Fibroblast of upper back skin (primary cell): ENCODE measurements around the gene PAFAH1B1.
"Not testable (repeated sequence)": the region's sequence is repeated elsewhere in the genome, so short reads cannot be mapped to it uniquely, and the experiment has no call there.

ENCODE experiments used
- DNase-seq: peaks from one replicate; pipeline ENCODE4 v3.0.0-alpha.2; 2013

The PAFAH1B1 gene

GRCh38 chr17:2690165-2691068 is 97.0 kb downstream of the PAFAH1B1 start:
- DNase-seq, result no peak

- no peak for DNase-seq
Measured at GRCh38 chr17:2691069-2691871, 97.8 kb downstream of the PAFAH1B1 start.

- DNase-seq, result no peak
Measured at GRCh38 chr17:2691965-2692780, 98.7 kb downstream of the PAFAH1B1 start.

GRCh38 chr17:2692781-2693135 is 99.3 kb downstream of the PAFAH1B1 start:
- DNase-seq, result no peak

- no peak for DNase-seq
Measured at GRCh38 chr17:2693561-2694380, 100.3 kb downstream of the PAFAH1B1 start.

- DNase-seq, result no peak
Measured at GRCh38 chr17:2694381-2695242, 101.2 kb downstream of the PAFAH1B1 start.

GRCh38 chr17:2695243-2695960 is 101.9 kb downstream of the PAFAH1B1 start:
- no peak for DNase-seq

GRCh38 chr17:2695961-2696760 is 102.7 kb downstream of the PAFAH1B1 start:
- no peak for DNase-seq

- DNase-seq, result no peak
Measured at GRCh38 chr17:2697611-2698162, 104.2 kb downstream of the PAFAH1B1 start.

GRCh38 chr17:2699216-2699805 is 105.9 kb downstream of the PAFAH1B1 start:
- not testable (repeated sequence) for DNase-seq

GRCh38 chr17:2700030-2700490 is 106.6 kb downstream of the PAFAH1B1 start:
- DNase-seq, result no peak

GRCh38 chr17:2700491-2701141 is 107.2 kb downstream of the PAFAH1B1 start:
- no peak for DNase-seq

GRCh38 chr17:2701161-2701995 is 107.9 kb downstream of the PAFAH1B1 start:
- DNase-seq, result no peak

- no peak for DNase-seq
Measured at GRCh38 chr17:2701996-2702741, 108.7 kb downstream of the PAFAH1B1 start.

- no peak for DNase-seq
Measured at GRCh38 chr17:2703181-2703580, 109.7 kb downstream of the PAFAH1B1 start.

GRCh38 chr17:2703606-2704005 is 110.2 kb downstream of the PAFAH1B1 start:
- no peak for DNase-seq
